Right atrium auricular region (tissue), 2 donors: ENCODE data around the gene HS3ST6. TPM values are rescaled to one million over a fixed set of nuclear protein-coding genes. Genes with fewer than 3 reads are reported as not detected.
"Not testable (repeated sequence)": the region's sequence is repeated elsewhere in the genome, so short reads cannot be mapped to it uniquely, and the experiment has no call there.

Source experiments
- DNase-seq: peaks from one replicate; pipeline ENCODE4 v3.0.0-alpha.2; 2019; ENCODE audit warnings: low spot score
- H3K27ac ChIP-seq, 2 donors: fragments of 200-600 bp; sonication (generic); 1 replicate in 1 of 2; 2 replicates in 1 of 2; pipeline ENCODE4 v1.5.1; 2016 to 2019
- H3K27me3 ChIP-seq, 2 donors: fragments of 200-600 bp; sonication (generic); one replicate each; pipeline versions ENCODE4 v1.5.1 to v1.6.0; 2017 to 2019
- H3K36me3 ChIP-seq: fragments of 200-600 bp; sonication (generic); one replicate; pipeline ENCODE4 v1.5.1; 2016
- H3K4me1 ChIP-seq, 2 donors: fragments of 200-600 bp; sonication (generic); one replicate each; pipeline versions ENCODE4 v1.5.1 to v1.6.0; 2017 to 2019
- H3K4me3 ChIP-seq, 2 donors: fragments of 200-600 bp; sonication (generic); 1 replicate in 1 of 2; 2 replicates in 1 of 2; pipeline ENCODE4 v1.5.1; 2017 to 2019; ENCODE audit warnings: mild to moderate bottlenecking in 1 of 2, moderate library complexity in 1 of 2
- H3K9me3 ChIP-seq, 2 donors: fragments of 200-600 bp; sonication (generic); one replicate each; pipeline ENCODE4 v1.5.1; 2019
- CTCF ChIP-seq, 2 donors: fragments of 200-600 bp; sonication (generic); IDR thresholded peaks; one replicate each; pipeline ENCODE4 v1.5.1; 2019; ENCODE audit warnings: antibody characterized with exemption in 2 of 2
- total RNA-seq, 2 donors: library from RNA; depleted of rRNA; stranded (reverse); fragments of >200 nt; gene quantifications; one replicate each; pipeline ENCODE4 v1.1.0, GENCODE V29; 2016

HS3ST6 gene
- total RNA-seq, 2 donors from 2014 or later: not detected

- Histone ChIP-seq H3K36me3 (peaks cover 26% of the 10 kb centered on the region), H3K4me3 (peak overlapping the region; percentile 74 to 80), H3K4me1 (peaks cover 0 to 44% of the 10 kb centered on the region in 2 donors), H3K27ac (peak overlapping the region; percentile 88 to 91), H3K9me3 (no peaks in the 10 kb centered on the region), H3K27me3 (no peaks in the 10 kb centered on the region)
- no peak for DNase-seq
- TF ChIP-seq CTCF (IDR thresholded peaks at IDR 0.05): peak in 1 of 2 donors; percentile 54
These were observed 45.7 kb upstream of the HS3ST6 start for GRCh38 chr16:1963806-1964505.

GRCh38 chr16:1962161-1963153 lies 44.2 kb upstream of the HS3ST6 start:
- H3K4me3 ChIP-seq, DNase-seq, H3K9me3 ChIP-seq, H3K27me3 ChIP-seq, H3K27ac ChIP-seq: not testable (repeated sequence)
- peaks cover 26% of the 10 kb centered on the region for H3K36me3 ChIP-seq
- H3K4me1 ChIP-seq: peaks cover 0 to 48% of the 10 kb centered on the region in 2 donors

GRCh38 chr16:1961651-1962067 lies 43.4 kb upstream of the HS3ST6 start:
- H3K27ac ChIP-seq: no peak overlapping the region
- TF ChIP-seq CTCF (IDR thresholded peaks at IDR 0.05): no peak
- no peak overlapping the region for H3K4me3 ChIP-seq
- H3K4me1 ChIP-seq: peaks cover 0 to 48% of the 10 kb centered on the region in 2 donors
- DNase-seq: no peak
- H3K27me3 ChIP-seq: no peaks in the 10 kb centered on the region
- H3K9me3 ChIP-seq: no peaks in the 10 kb centered on the region
- H3K36me3 ChIP-seq: peaks cover 26% of the 10 kb centered on the region

- H3K36me3 ChIP-seq: peaks cover 26% of the 10 kb centered on the region
- H3K9me3 ChIP-seq: no peaks in the 10 kb centered on the region
- peak overlapping the region in 1 of 2 donors; percentile 85 for H3K27ac ChIP-seq
- no peak for DNase-seq
- H3K27me3 ChIP-seq: no peaks in the 10 kb centered on the region
- H3K4me1 ChIP-seq: peaks cover 0 to 45% of the 10 kb centered on the region in 2 donors
- TF ChIP-seq CTCF (IDR thresholded peaks at IDR 0.05): no peak
- peak overlapping the region in 1 of 2 donors; percentile 88 for H3K4me3 ChIP-seq
These were observed 42.7 kb upstream of the HS3ST6 start for GRCh38 chr16:1960665-1961630.

GRCh38 chr16:1959269-1960039 lies 41.2 kb upstream of the HS3ST6 start, which contains the start of gene NDUFB10:
Gene NDUFB10 (plus strand): TSS chr16:1959538. CDS start chr16:1959625, 87 bp downstream.
- Histone ChIP-seq H3K4me1 (peaks cover 0 to 42% of the 10 kb centered on the region in 2 donors), H3K9me3 (no peaks in the 10 kb centered on the region), H3K36me3 (peaks cover 26% of the 10 kb centered on the region), H3K27me3 (no peaks in the 10 kb centered on the region), H3K4me3 (peak within 1 kb of the TSS; percentile 81 to 88), H3K27ac (peak within 1 kb of the TSS; percentile 82 to 85)
- DNase-seq: peak; percentile 94
- peak; percentile 63 to 85 for TF ChIP-seq CTCF (IDR thresholded peaks at IDR 0.05)
